GM06990 (cell line): ENCODE results near the gene DAB2IP.

ENCODE experiments used
- DNase-seq: peaks from one replicate; pipeline ENCODE4 v3.0.0-alpha.2; 2011; ENCODE audit not compliant: insufficient read length; ENCODE audit errors: extremely low read depth
- H3K27me3 ChIP-seq: replicated peaks from 2 replicates; pipeline ENCODE4 v1.6.0; 2011; ENCODE audit warnings: low read length; ENCODE audit not compliant: control insufficient read depth, insufficient read depth
- H3K36me3 ChIP-seq: 2 replicates; pipeline ENCODE4 v1.5.1; 2011; ENCODE audit warnings: low read length; ENCODE audit not compliant: control insufficient read depth, insufficient read depth
- H3K4me3 ChIP-seq: replicated peaks from 2 replicates; pipeline ENCODE4 v1.5.1; 2011; ENCODE audit warnings: low read depth, mild to moderate bottlenecking, control low read depth, low read length
- CTCF ChIP-seq: IDR thresholded peaks from 2 replicates; pipeline ENCODE4 v1.5.1; 2011; ENCODE audit warnings: low read length, control low read depth, mild to moderate bottlenecking, inconsistent platforms; ENCODE audit not compliant: insufficient read depth, poor library complexity, severe bottlenecking

The DAB2IP gene

GRCh38 chr9:121809356-121810050 lies 158.1 kb downstream of the DAB2IP start:
- H3K27me3 ChIP-seq: no peaks in the 10 kb centered on the region
- TF ChIP-seq CTCF: no peak
- H3K36me3 ChIP-seq: no peaks in the 10 kb centered on the region
- H3K4me3 ChIP-seq: no peak overlapping the region
- no peak for DNase-seq

- no peak overlapping the region for H3K4me3 ChIP-seq
- no peaks in the 10 kb centered on the region for H3K27me3 ChIP-seq
- no peak for TF ChIP-seq CTCF
- H3K36me3 ChIP-seq: no peaks in the 10 kb centered on the region
- no peak for DNase-seq
Observed at GRCh38 chr9:121810489-121810888, 159.1 kb downstream of the DAB2IP start.

- no peaks in the 10 kb centered on the region for H3K27me3 ChIP-seq
- no peak for DNase-seq
- no peak for TF ChIP-seq CTCF
- no peak overlapping the region for H3K4me3 ChIP-seq
- no peaks in the 10 kb centered on the region for H3K36me3 ChIP-seq
Observed at GRCh38 chr9:121811140-121811539, 159.7 kb downstream of the DAB2IP start.

- Histone ChIP-seq H3K27me3 (no peaks in the 10 kb centered on the region), H3K4me3 (no peak overlapping the region), H3K36me3 (no peaks in the 10 kb centered on the region)
- DNase-seq: no peak
- TF ChIP-seq CTCF: no peak
Observed at GRCh38 chr9:121811751-121812150, 160.3 kb downstream of the DAB2IP start.

- Histone ChIP-seq H3K36me3 (no peaks in the 10 kb centered on the region), H3K4me3 (no peak overlapping the region), H3K27me3 (no peaks in the 10 kb centered on the region)
- DNase-seq: no peak
- no peak for TF ChIP-seq CTCF
Observed at GRCh38 chr9:121812159-121812735, 160.8 kb downstream of the DAB2IP start.
